ENCODE results near the gene TOX3. TPM values are rescaled to one million over a fixed set of nuclear protein-coding genes. Genes with fewer than 3 reads are reported as not detected.

TOX3 gene
- total and polyA plus RNA-seq, 2 of the 13 experiments (the other 11 are each of a cell fraction or from before 2014, with no cell fraction given) = 14.5 to 98.6 TPM

DNA sequence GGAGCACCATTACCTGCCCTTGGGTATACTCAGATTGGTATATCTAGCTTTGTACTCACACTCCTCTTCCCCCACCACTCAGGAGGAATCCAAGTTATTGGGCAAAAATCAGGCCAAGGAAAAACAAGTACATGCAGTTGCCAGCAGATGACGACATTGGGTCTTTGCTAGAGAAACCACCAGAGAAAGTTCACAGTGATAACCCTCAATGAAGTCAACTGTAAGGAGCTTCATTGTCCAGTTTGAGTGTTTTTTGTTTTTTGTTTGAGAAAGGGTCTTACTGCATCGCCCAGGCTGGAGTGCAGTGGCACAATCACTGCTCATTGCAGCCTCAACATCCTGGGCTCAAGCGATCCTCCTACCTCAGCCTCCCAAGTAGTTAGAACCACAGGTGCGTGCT lies 34.6 kb upstream of the TOX3 start (continued):
- TF ChIP-seq ZNF331 (CRISPR knock-in tag; IDR thresholded peaks at IDR 0.05) = peak; percentile 44; the same call in 1 of the 2 replicates
- TF ChIP-seq, protein P1, sequence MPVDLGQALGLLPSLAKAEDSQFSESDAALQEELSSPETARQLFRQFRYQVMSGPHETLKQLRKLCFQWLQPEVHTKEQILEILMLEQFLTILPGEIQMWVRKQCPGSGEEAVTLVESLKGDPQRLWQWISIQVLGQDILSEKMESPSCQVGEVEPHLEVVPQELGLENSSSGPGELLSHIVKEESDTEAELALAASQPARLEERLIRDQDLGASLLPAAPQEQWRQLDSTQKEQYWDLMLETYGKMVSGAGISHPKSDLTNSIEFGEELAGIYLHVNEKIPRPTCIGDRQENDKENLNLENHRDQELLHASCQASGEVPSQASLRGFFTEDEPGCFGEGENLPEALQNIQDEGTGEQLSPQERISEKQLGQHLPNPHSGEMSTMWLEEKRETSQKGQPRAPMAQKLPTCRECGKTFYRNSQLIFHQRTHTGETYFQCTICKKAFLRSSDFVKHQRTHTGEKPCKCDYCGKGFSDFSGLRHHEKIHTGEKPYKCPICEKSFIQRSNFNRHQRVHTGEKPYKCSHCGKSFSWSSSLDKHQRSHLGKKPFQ (CRISPR knock-in tag; IDR thresholded peaks at IDR 0.05; ENCODE audit: insufficient replicate concordance) = no peak
- TF ChIP-seq SMAD3 (CRISPR knock-in tag; IDR thresholded peaks at IDR 0.05) = no peak
- no peak for TF ChIP-seq ZNF333 (CRISPR knock-in tag; IDR thresholded peaks at IDR 0.05; ENCODE audit: borderline replicate concordance)
- no peak for TF ChIP-seq ZNF788 (CRISPR knock-in tag; IDR thresholded peaks at IDR 0.05; ENCODE audit: borderline replicate concordance)
- TF ChIP-seq, protein P2, sequence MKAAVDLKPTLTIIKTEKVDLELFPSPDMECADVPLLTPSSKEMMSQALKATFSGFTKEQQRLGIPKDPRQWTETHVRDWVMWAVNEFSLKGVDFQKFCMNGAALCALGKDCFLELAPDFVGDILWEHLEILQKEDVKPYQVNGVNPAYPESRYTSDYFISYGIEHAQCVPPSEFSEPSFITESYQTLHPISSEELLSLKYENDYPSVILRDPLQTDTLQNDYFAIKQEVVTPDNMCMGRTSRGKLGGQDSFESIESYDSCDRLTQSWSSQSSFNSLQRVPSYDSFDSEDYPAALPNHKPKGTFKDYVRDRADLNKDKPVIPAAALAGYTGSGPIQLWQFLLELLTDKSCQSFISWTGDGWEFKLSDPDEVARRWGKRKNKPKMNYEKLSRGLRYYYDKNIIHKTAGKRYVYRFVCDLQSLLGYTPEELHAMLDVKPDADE (CRISPR knock-in tag; IDR thresholded peaks at IDR 0.05) = no peak
- peak; percentile 79; the same call in 1 of the 2 replicates for TF ChIP-seq EHMT2 (IDR thresholded peaks at IDR 0.05; ENCODE audit: borderline replicate concordance, low read depth, low read length)
- TF ChIP-seq, protein P3, sequence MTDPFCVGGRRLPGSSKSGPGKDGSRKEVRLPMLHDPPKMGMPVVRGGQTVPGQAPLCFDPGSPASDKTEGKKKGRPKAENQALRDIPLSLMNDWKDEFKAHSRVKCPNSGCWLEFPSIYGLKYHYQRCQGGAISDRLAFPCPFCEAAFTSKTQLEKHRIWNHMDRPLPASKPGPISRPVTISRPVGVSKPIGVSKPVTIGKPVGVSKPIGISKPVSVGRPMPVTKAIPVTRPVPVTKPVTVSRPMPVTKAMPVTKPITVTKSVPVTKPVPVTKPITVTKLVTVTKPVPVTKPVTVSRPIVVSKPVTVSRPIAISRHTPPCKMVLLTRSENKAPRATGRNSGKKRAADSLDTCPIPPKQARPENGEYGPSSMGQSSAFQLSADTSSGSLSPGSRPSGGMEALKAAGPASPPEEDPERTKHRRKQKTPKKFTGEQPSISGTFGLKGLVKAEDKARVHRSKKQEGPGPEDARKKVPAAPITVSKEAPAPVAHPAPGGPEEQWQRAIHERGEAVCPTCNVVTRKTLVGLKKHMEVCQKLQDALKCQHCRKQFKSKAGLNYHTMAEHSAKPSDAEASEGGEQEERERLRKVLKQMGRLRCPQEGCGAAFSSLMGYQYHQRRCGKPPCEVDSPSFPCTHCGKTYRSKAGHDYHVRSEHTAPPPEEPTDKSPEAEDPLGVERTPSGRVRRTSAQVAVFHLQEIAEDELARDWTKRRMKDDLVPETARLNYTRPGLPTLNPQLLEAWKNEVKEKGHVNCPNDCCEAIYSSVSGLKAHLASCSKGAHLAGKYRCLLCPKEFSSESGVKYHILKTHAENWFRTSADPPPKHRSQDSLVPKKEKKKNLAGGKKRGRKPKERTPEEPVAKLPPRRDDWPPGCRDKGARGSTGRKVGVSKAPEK (CRISPR knock-in tag; IDR thresholded peaks at IDR 0.05; ENCODE audit: borderline replicate concordance) = no peak
- TF ChIP-seq, protein P4, sequence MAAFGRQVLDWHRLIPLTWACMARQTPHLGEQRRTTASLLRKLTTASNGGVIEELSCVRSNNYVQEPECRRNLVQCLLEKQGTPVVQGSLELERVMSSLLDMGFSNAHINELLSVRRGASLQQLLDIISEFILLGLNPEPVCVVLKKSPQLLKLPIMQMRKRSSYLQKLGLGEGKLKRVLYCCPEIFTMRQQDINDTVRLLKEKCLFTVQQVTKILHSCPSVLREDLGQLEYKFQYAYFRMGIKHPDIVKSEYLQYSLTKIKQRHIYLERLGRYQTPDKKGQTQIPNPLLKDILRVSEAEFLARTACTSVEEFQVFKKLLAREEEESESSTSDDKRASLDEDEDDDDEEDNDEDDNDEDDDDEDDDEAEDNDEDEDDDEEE (CRISPR knock-in tag; IDR thresholded peaks at IDR 0.05) = no peak
- TF ChIP-seq, protein P5, sequence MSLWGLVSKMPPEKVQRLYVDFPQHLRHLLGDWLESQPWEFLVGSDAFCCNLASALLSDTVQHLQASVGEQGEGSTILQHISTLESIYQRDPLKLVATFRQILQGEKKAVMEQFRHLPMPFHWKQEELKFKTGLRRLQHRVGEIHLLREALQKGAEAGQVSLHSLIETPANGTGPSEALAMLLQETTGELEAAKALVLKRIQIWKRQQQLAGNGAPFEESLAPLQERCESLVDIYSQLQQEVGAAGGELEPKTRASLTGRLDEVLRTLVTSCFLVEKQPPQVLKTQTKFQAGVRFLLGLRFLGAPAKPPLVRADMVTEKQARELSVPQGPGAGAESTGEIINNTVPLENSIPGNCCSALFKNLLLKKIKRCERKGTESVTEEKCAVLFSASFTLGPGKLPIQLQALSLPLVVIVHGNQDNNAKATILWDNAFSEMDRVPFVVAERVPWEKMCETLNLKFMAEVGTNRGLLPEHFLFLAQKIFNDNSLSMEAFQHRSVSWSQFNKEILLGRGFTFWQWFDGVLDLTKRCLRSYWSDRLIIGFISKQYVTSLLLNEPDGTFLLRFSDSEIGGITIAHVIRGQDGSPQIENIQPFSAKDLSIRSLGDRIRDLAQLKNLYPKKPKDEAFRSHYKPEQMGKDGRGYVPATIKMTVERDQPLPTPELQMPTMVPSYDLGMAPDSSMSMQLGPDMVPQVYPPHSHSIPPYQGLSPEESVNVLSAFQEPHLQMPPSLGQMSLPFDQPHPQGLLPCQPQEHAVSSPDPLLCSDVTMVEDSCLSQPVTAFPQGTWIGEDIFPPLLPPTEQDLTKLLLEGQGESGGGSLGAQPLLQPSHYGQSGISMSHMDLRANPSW (CRISPR knock-in tag; IDR thresholded peaks at IDR 0.05; ENCODE audit: borderline replicate concordance) = no peak
- 0 out of 2 replicates have a peak, but pooled peaks have one; percentile 19 for TF ChIP-seq RARA (CRISPR knock-in tag; IDR thresholded peaks at IDR 0.05)
- no peak for TF ChIP-seq ZNF577 (CRISPR knock-in tag; IDR thresholded peaks at IDR 0.05; ENCODE audit: borderline replicate concordance, low read depth)
- TF ChIP-seq TEAD3 (CRISPR knock-in tag; optimal IDR thresholded peaks at IDR 0.05; ENCODE audit: borderline replicate concordance) = peak; percentile 26
- TF ChIP-seq, protein P6, sequence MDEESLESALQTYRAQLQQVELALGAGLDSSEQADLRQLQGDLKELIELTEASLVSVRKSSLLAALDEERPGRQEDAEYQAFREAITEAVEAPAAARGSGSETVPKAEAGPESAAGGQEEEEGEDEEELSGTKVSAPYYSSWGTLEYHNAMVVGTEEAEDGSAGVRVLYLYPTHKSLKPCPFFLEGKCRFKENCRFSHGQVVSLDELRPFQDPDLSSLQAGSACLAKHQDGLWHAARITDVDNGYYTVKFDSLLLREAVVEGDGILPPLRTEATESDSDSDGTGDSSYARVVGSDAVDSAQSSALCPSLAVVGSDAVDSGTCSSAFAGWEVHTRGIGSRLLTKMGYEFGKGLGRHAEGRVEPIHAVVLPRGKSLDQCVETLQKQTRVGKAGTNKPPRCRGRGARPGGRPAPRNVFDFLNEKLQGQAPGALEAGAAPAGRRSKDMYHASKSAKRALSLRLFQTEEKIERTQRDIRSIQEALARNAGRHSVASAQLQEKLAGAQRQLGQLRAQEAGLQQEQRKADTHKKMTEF (CRISPR knock-in tag; IDR thresholded peaks at IDR 0.05) = peak; percentile 14; the same call in 1 of the 2 replicates
- no peak for TF ChIP-seq CHD4 (IDR thresholded peaks at IDR 0.05; ENCODE audit: borderline replicate concordance, low read length)
- TF ChIP-seq BHLHE40 (IDR thresholded peaks at IDR 0.05; ENCODE audit: low read length) = no peak
- no peak for TF ChIP-seq CEBPB (IDR thresholded peaks at IDR 0.05; ENCODE audit: borderline replicate concordance, low read depth, low read length)
- TF ChIP-seq KLF16 (CRISPR knock-in tag; IDR thresholded peaks at IDR 0.05) = peak in 1 of 2 experiments; percentile 41; a peak in 1 of 4 replicates
- no peak for TF ChIP-seq YY1 (IDR thresholded peaks at IDR 0.05; ENCODE audit: insufficient read depth, insufficient replicate concordance, low read depth, low read length)
